IgD-negative memory B cell (primary cell): ENCODE measurements around the gene B3GNT4. TPM values are rescaled to one million over a fixed set of nuclear protein-coding genes. Genes with fewer than 3 reads are reported as not detected.
A peak's percentile ranks its signal among the peaks of the same experiment; 100 is the strongest.
"Not testable (repeated sequence)": the region's sequence is repeated elsewhere in the genome, so short reads cannot be mapped to it uniquely, and the experiment has no call there.

Experiments used
- H3K27ac Mint-ChIP-seq, 3 donors: one replicate each; pipeline ENCODE4 v1.8.0; 2020 to 2022; ENCODE audit warnings: mild to moderate bottlenecking in 3 of 3, mixed read lengths in 3 of 3, moderate library complexity in 1 of 3
- H3K27me3 Mint-ChIP-seq: one replicate; pipeline ENCODE4 v1.8.0; 2021; ENCODE audit warnings: mixed read lengths
- H3K36me3 Mint-ChIP-seq: one replicate; pipeline ENCODE4 v1.8.0; 2020; ENCODE audit warnings: mild to moderate bottlenecking, mixed read lengths
- H3K4me1 Mint-ChIP-seq, 3 donors: one replicate each; pipeline ENCODE4 v1.8.0; 2020 to 2022; ENCODE audit warnings: mixed read lengths in 3 of 3, mild to moderate bottlenecking in 1 of 3
- H3K4me3 Mint-ChIP-seq, 4 donors: one replicate each; pipeline ENCODE4 v1.8.0; 2020 to 2022; ENCODE audit warnings: mild to moderate bottlenecking in 4 of 4, mixed read lengths in 4 of 4, moderate library complexity in 3 of 4
- H3K9me3 Mint-ChIP-seq, 3 donors: one replicate each; pipeline ENCODE4 v1.8.0; 2020 to 2021; ENCODE audit warnings: mixed read lengths in 3 of 3, mild to moderate bottlenecking in 1 of 3
- polyA plus RNA-seq: library from polyadenylated mRNA; unstranded; fragments of 300-500 nt; fragmentation: Illumina TruSeq; gene quantifications from one replicate; pipeline ENCODE4 v1.2.3, GENCODE V29; 2021

The B3GNT4 gene
- polyA plus RNA-seq, 1 donor from 2014 or later = 0.29 TPM

DNA sequence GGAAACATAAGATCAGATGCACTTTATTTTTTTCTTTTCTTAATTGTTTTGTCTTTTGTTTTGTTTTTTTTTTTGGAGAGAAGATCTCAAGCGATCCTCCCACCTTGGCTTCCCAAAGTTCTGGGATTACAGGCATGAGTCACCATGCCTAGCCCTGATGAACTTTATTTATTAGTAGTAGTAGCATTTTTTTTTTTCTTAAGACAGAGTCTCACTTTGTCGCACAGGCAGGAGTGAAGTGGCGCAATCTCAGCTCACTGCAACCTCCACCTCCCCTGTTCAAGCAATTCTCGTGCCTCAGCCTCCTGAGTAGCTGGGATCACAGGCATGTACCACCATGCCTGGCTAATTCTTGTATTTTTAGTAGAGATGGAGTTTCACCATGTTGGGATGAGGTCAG, 27.0 kb upstream of the B3GNT4 start:
- H3K27ac Mint-ChIP-seq, H3K4me3 Mint-ChIP-seq: not testable (repeated sequence)

DNA sequence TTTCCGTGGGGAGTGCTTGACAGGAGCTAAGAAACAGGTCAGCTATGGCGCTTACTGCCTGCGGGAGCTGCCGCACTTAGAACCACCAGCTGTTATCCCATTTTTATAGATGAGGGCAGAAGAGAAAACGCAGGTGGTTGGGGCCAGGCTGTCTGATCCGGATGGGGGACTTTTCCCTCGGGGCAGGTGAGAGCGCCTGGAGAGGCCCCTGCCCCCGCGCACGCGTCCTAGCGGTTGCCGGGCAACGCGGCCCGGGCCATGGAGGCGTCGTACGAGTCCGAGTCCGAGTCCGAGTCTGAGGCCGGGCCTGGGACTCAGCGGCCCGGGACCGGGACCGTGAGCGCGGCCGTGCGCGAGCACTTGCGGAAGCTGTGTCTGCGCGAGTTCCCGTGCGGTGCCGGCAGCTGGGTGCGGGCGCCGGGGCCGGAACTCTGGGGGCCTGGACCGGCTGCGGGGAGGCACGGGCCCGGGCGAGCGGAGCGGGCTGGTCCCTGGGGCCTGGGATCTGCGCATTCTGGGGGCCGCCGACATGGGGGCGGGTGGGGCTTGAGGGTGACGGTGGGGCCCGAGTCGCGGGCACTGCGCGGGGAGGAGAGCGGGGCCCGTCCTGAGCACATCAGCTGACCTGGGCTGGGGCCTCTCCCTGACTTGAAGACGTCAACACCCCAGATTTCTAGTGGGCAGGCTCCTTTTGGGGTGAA, 20.5 kb upstream of the B3GNT4 start, which contains the start of gene LRRC43:
Gene LRRC43 (plus strand): TSS at position 237 of the 701 bp plus-strand sequence. CDS start 22 bp downstream, at position 259.
- H3K36me3 Mint-ChIP-seq = peaks cover 2% of the 10 kb centered on the region
- H3K9me3 Mint-ChIP-seq = no peaks in the 10 kb centered on the region
- no peak within 1 kb of the TSS for H3K27ac Mint-ChIP-seq
- peak within 1 kb of the TSS; percentile 70 to 92 (median 84) for H3K4me3 Mint-ChIP-seq
- peaks cover 17% of the 10 kb centered on the region for H3K27me3 Mint-ChIP-seq
- peaks cover 11 to 20% (median 13%) of the 10 kb centered on the region in 3 donors for H3K4me1 Mint-ChIP-seq

More for the DNA sequence above, 27.0 kb upstream of the B3GNT4 start:
- peaks cover 12% of the 10 kb centered on the region for H3K27me3 Mint-ChIP-seq
- H3K36me3 Mint-ChIP-seq, H3K9me3 Mint-ChIP-seq, H3K4me1 Mint-ChIP-seq: not testable (repeated sequence)

DNA sequence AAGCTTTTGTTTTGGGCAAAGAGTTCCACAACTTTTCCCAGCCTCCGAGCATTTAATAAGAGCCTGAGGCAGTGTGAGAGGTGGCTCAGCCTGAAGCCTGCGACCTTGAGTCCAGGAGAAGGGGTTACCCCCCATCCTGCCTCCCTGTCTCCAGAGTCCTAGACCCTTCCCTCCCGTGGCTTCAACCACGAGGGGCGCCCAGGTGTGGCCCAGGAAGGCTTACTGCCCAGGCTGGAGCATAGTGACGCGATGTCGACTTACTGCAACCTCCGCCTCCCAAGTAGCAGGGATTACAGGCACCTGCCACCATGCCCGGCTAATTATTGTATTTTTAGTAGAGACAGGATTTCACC, 19.9 kb upstream of the B3GNT4 start:
- Mint-ChIP-seq H3K27ac (no peak overlapping the region), H3K4me3 (peak overlapping the region in 2 of 4 donors; percentile 81 to 87)

DNA sequence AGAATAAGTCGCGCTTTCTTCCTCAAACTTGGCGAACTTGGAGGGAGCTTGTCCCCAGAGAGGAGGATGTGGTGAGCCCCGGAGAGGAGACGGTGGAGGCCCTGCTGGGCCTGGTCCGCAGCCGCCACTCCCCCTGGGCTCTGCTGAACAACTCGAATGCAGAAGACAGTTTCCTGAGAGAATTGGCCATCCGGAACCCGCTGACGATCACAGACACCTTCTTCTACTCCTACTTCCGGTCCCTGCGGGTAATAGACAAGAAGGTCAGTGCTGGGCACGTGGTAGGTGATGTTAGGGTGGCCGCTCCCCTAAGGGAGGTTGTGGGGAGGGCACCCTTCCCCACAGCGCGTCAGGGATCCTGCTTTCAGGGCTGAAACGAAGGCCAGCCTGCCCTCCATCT, 19.0 kb upstream of the B3GNT4 start:
- Mint-ChIP-seq H3K27me3 (peaks cover 14% of the 10 kb centered on the region), H3K4me1 (peaks cover 11 to 20% (median 13%) of the 10 kb centered on the region in 3 donors), H3K27ac (peak overlapping the region in 1 of 3 donors; percentile 96), H3K9me3 (no peaks in the 10 kb centered on the region), H3K4me3 (peak overlapping the region; percentile 50 to 87 (median 70)), H3K36me3 (no peaks in the 10 kb centered on the region)

More for the DNA sequence above, 19.9 kb upstream of the B3GNT4 start:
- Mint-ChIP-seq H3K27me3 (peaks cover 17% of the 10 kb centered on the region), H3K9me3 (no peaks in the 10 kb centered on the region), H3K4me1 (peaks cover 11 to 20% (median 13%) of the 10 kb centered on the region in 3 donors), H3K36me3 (no peaks in the 10 kb centered on the region)

DNA sequence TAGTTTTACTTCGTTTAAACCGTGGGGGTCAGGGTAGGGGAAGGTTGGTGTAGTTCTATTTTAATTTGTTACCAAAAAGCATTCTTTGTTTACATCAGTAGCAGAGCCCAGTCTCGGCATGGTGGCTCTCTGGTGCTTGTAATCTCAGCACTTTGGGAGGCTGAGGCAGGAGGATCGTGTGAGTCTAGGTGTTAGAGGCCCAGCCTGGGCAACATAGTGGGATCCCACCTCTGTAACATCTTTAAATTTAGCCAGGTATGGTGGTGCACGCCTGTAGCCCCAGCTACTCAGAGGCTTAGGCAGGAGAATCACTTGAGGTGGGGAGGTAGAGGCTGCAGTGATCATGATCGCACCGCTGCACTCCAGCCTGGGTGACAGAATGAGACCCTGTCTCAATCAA, 18.4 kb upstream of the B3GNT4 start:
- H3K4me1 Mint-ChIP-seq = peaks cover 11 to 16% (median 13%) of the 10 kb centered on the region in 3 donors
- H3K36me3 Mint-ChIP-seq = no peaks in the 10 kb centered on the region
- no peaks in the 10 kb centered on the region for H3K9me3 Mint-ChIP-seq
- peaks cover 14% of the 10 kb centered on the region for H3K27me3 Mint-ChIP-seq
- H3K27ac Mint-ChIP-seq = peak overlapping the region in 1 of 3 donors; percentile 96
- H3K4me3 Mint-ChIP-seq = peak overlapping the region in 3 of 4 donors; percentile 3 to 63 (median 50)

DNA sequence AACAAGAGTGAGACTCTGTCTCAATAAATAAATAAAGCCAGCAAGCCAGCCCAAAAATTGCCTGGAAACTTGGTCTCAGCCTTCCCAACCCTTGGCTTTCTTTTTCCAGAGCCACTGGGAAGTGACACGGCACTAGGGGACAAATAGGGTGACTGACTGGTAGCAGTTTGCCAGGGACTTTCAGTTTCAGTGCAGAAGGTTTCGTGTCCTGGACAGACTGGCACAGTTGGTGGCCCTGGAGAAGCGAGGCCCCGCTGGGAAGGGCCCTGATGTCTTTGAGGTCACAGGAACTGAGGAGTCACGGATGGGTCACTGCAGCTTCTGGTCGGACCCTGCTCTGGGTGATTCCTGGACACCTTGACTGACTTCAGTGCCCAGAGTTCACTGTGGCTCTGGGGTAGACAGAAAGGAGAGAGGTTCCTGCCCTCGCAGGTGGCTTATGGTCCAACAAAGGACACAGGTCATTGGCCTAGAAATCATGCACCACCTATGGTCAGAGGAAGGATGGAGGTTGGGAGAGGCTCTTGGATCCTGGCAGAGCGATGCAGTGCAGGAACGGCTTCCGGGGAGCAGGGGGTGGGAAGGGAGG, 17.9 kb upstream of the B3GNT4 start:
- Mint-ChIP-seq H3K4me1 (peaks cover 11 to 15% (median 13%) of the 10 kb centered on the region in 3 donors), H3K27ac (peak overlapping the region in 1 of 3 donors; percentile 96), H3K27me3 (peaks cover 9% of the 10 kb centered on the region), H3K4me3 (peak overlapping the region in 1 of 4 donors; percentile 50), H3K36me3 (no peaks in the 10 kb centered on the region), H3K9me3 (no peaks in the 10 kb centered on the region)

DNA sequence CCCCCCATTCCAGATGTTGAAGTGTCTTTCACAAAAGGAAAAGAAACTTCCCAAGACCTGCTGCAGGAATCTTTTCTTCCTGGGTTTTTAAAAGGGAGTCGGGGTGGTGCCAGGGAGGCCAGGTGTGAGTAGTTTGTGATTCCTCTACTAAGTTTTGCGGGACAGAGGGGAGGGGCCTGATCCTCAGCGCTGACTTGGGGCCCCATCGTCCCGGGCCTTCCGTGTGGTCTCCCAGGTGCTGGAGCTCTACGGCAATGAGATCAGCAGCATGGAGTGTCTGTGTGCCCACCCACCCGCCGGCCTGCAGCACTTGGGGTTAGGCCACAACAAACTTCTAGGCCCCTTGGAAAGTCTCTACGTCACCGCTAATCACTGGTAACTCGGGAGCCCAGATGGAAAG, 16.0 kb upstream of the B3GNT4 start:
- H3K36me3 Mint-ChIP-seq = no peaks in the 10 kb centered on the region
- H3K27ac Mint-ChIP-seq = no peak overlapping the region
- H3K9me3 Mint-ChIP-seq = no peaks in the 10 kb centered on the region
- H3K4me1 Mint-ChIP-seq = peaks cover 11 to 15% (median 13%) of the 10 kb centered on the region in 3 donors
- peaks cover 16% of the 10 kb centered on the region for H3K27me3 Mint-ChIP-seq
- H3K4me3 Mint-ChIP-seq = no peak overlapping the region

DNA sequence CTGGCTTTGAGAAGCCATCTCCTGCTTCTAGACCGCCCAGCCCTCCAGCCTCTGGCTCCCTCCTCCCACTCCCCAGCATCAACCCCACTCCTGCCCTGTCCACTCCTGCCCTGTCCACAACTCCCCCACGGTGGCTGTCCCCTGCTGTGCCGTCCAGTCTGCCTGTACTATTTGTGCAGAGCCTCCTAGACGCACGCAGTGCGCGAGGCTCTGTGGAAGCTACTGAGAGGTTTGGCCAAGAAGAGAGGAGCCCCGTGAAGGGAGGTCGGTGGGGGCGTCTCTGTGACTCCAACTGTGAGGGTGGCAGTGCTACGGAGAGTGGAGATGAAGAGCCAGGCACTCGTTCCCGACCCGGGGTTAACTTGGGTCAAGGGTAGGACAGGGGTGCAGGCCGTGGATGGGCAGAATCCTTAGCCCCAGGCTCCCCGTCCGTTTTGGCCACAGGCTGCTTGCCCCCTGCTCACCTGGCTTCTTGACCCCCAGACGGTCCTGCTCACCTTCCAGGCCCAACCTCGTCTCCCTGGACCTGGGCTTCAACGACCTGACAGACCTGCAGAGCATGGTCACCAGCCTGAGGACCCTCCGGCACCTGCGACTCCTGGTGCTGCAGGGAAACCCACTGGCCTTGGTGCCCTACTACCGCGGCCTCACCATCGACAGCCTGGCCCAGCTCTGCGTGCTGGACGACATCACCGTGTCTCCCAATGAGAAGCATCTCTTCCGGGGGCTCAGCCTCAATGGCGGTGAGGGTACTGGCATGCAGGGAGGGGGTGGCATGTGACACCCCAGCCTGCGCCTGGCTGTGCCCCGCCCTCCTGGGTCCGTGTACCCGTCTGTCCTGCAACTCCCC, 13.7 kb upstream of the B3GNT4 start:
- Mint-ChIP-seq H3K4me1 (peaks cover 0 to 2% (median 1%) of the 10 kb centered on the region in 3 donors), H3K36me3 (no peaks in the 10 kb centered on the region), H3K9me3 (peaks cover under 1 to 3% (median 3%) of the 10 kb centered on the region in 3 donors), H3K4me3 (no peak overlapping the region), H3K27me3 (peaks cover 14% of the 10 kb centered on the region), H3K27ac (no peak overlapping the region)

DNA sequence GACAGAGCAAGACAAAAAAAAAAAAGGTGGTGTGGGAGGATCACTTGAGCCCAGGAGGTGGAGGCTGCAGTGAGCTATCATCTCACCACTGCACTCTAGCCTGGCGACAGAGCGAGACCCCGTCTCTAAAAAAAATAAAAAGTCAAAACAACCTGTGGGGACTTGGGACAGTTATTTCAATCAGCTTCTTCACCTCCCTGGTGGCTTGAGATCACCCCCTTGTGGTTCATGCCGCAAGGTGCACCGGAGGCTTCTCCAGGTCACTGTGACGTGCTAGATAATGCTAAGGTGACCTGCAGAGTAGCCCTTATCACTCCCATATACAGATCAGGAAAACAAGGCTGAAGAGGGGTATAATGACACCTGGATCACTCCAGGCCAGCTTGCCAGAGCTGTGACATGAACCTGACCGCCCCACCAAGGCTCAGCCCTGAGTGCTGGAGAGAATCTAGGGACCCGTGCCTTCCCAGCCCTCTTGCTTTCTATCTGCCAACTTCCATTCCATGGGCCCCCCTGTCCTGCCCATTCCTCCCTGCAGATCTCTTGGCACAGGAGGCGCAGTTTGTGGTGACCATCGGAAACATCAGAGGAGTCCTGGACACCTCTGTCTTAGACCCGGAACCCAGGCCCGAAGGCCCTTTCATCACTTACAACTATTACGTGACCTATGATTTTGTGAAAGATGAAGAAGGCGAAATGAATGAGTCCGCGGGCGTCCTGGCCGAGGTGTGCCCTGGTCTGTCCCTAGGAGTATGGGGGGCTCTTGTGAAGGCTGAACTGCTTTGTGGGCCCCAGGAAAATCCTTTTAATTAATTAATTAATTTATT, 12.5 kb upstream of the B3GNT4 start:
- peaks cover 14% of the 10 kb centered on the region for H3K27me3 Mint-ChIP-seq
- H3K4me3 Mint-ChIP-seq = no peak overlapping the region
- H3K36me3 Mint-ChIP-seq = no peaks in the 10 kb centered on the region
- H3K9me3 Mint-ChIP-seq = peaks cover 4 to 11% (median 6%) of the 10 kb centered on the region in 3 donors
- H3K27ac Mint-ChIP-seq = no peak overlapping the region
- no peaks in the 10 kb centered on the region for H3K4me1 Mint-ChIP-seq

DNA sequence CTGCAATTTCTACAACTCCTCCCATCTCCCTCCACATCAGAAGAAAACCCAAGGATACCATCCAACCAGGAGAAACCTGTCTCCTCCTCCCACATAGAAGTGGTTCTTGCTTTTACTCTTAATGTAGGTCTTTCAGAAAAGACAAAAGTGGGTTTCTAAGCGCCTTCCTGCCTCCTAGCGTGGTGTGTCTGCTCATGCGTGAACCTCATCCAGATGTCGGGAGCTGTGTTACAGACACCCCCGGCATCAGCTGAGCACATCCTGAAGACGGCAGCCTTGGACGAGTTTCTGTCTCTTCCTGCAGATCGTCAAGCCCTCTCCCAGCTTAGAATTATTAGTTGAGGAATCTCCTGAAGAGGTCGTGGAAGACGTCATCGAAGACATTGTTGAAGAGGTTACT, 11.1 kb upstream of the B3GNT4 start:
- H3K27ac Mint-ChIP-seq = no peak overlapping the region
- H3K4me3 Mint-ChIP-seq = peak overlapping the region in 1 of 4 donors; percentile 22
- H3K27me3 Mint-ChIP-seq = peaks cover 19% of the 10 kb centered on the region
- peaks cover 4 to 11% (median 6%) of the 10 kb centered on the region in 3 donors for H3K9me3 Mint-ChIP-seq
- H3K36me3 Mint-ChIP-seq = no peaks in the 10 kb centered on the region
- no peaks in the 10 kb centered on the region for H3K4me1 Mint-ChIP-seq

DNA sequence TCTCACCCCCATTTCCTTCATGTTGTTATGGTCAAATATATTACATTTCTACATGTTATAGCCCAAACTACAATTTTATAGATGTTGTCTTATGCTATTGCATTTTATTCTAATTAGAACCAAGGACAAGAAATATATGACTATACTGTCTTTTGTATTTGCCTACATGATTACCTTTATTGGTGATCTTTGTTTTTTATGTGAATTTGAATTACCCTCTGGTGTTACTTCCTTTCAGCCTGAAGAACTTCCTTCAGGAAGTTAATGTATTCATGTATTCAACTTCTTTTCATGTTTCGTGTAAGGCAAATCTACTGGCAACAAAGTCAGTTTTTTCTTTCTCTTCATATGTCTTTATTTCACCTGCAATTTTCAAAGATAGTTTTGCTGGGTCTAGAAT, 8.7 kb upstream of the B3GNT4 start:
- Mint-ChIP-seq H3K27ac (no peak overlapping the region), H3K4me3 (no peak overlapping the region), H3K27me3 (peaks cover 32% of the 10 kb centered on the region), H3K9me3 (peaks cover 4 to 11% (median 6%) of the 10 kb centered on the region in 3 donors), H3K36me3 (no peaks in the 10 kb centered on the region), H3K4me1 (peaks cover 0 to 4% (median 0%) of the 10 kb centered on the region in 3 donors)

DNA sequence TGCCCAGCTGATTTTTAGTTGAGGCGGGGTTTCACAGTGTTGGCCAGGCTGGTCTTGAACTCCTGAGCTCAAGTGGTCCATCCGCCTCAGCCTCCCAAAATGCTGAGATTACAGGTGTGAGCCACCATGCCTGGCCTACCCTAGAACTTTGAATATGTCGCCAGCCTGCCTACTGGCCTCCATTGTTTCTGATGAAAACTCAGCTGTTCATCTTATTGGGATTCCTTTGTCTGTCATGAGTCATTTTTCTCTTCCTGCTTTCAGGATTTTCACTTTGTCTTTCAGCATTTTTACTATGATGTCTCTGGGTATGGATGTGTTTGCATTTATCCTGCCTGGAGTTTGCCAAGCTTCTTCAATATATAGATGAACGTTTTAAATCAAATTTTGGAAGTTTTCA, 8.1 kb upstream of the B3GNT4 start:
- Mint-ChIP-seq H3K4me1 (peaks cover 0 to 4% (median 0%) of the 10 kb centered on the region in 3 donors), H3K36me3 (no peaks in the 10 kb centered on the region), H3K27ac (no peak overlapping the region), H3K4me3 (no peak overlapping the region), H3K9me3 (peaks cover 4 to 11% (median 6%) of the 10 kb centered on the region in 3 donors), H3K27me3 (peaks cover 34% of the 10 kb centered on the region)

DNA sequence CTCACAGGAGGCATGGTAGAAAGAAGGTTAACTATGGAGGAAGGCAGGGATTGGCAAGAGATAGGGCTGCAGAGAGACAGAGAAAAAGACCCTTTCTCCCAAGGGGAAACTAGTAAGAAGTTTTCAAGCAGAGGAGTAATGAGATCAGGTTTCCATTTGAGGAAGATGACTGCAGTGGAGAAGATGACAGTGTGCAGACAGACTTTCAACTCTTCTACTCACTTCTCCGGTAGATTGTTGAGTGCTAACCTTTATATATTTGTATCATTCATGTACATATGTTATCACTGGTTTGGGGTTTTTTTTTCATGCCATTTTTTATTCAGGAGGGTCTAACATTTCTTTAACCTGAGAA, 5.9 kb upstream of the B3GNT4 start:
- Mint-ChIP-seq H3K4me3 (peak overlapping the region in 2 of 4 donors; percentile 1 to 67), H3K27ac (no peak overlapping the region), H3K9me3 (peaks cover 4 to 11% (median 6%) of the 10 kb centered on the region in 3 donors), H3K27me3 (peaks cover 31% of the 10 kb centered on the region), H3K4me1 (peaks cover 0 to 4% (median under 1%) of the 10 kb centered on the region in 3 donors), H3K36me3 (no peaks in the 10 kb centered on the region)
